Measurements from ENCODE around the gene TMEM134. TPM values are rescaled to one million over a fixed set of nuclear protein-coding genes. Genes with fewer than 3 reads are reported as not detected.
A peak's percentile ranks its signal among the peaks of the same experiment; 100 is the strongest.

TMEM134 gene
- total and polyA plus RNA-seq, 9 donors: 16.1 to 71.5 (median 45.5) TPM

DNA sequence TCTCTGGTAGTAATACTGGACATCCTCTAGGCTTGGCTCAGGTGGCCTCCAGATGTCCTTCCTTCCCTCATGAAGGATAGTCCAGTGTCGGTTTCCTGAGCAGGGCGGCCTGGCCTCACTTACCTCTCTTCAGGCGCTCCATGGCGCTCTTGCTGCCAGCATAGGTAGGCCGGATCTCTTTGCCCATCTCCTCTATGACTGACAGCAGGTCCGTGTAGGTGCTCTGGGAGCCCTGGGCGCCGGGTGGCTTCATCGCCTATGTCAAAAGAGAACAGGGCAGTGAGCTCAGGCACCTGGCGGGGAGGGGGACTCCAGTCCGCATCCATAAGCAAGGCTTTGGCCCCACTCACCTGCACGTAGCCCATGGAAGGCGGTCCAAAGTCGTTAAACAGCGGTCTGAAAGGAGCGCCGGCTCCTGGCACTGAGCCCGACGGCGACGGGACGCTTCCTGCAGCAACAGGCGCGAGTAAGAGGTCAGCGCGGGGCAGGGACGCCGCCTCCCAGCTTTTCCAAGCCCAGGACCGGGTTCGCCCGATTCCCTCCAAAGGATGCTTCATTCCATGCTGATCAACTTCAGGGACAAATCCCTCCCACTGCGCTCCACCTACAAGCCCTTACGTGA is 38.3 kb upstream of the TMEM134 start:
- no peaks in the 10 kb centered on the region for H3K9me3 ChIP-seq (replicated peaks; ENCODE audit: control insufficient read depth, low read depth, low read length)
- H3K4me1 ChIP-seq (ENCODE audit: control insufficient read depth, insufficient read depth, low read length): peaks cover 47% of the 10 kb centered on the region
- peaks cover 7% of the 10 kb centered on the region for H3K36me3 ChIP-seq (ENCODE audit: control insufficient read depth, insufficient read depth, low read length)
- 27% methylated on average over 24 of the region's 33 CpGs for WGBS (ENCODE audit: insufficient coverage)
- peak overlapping the region; percentile 73 for H3K27ac ChIP-seq (ENCODE audit: low read length)
- H3K4me3 ChIP-seq (ENCODE audit: low read length): peak overlapping the region; percentile 87
- H3K27me3 ChIP-seq (ENCODE audit: control insufficient read depth, insufficient read depth, low read length): peaks cover 31% of the 10 kb centered on the region
- DNase-seq: no peak

DNA sequence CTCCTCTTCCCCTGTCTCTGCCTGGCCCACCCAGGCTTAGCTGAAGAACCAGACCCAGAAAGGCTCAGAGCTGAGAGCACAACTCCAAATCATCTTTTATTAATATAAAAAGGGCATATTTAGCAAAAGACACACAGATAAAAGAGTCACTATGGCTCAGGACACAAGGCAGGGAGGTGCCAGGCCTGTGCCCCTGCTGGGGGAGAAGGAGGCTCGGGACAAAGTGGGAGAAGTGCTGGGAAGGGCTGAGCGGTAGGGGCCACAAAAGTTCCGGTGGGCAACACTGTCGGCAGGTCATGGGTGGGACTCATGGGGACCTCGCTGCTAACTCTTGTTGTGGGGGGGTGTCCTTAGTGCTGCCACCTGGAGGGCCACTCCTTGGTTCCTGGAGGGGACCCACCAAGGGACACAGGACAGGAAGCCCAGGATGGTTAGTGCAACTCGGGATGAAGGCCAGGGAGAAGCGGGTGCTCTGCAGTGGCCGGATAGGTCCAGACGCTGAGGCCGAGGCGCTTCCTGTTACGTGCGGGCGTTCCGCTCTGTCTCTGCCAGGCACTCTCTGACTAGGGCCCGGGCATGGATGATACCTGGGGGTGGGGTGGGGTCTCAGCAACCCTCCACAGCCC is 37.5 kb upstream of the TMEM134 start:
- Histone ChIP-seq H3K4me3 (ENCODE audit: low read length) (no peak overlapping the region), H3K27ac (ENCODE audit: low read length) (peak overlapping the region; percentile 92), H3K9me3 (replicated peaks; ENCODE audit: control insufficient read depth, low read depth, low read length) (no peaks in the 10 kb centered on the region), H3K27me3 (ENCODE audit: control insufficient read depth, insufficient read depth, low read length) (peaks cover 30% of the 10 kb centered on the region), H3K4me1 (ENCODE audit: control insufficient read depth, insufficient read depth, low read length) (peaks cover 47% of the 10 kb centered on the region), H3K36me3 (ENCODE audit: control insufficient read depth, insufficient read depth, low read length) (peaks cover 7% of the 10 kb centered on the region)
- DNase-seq: no peak
- WGBS (ENCODE audit: insufficient coverage): 80% methylated on average over 6 of the region's 16 CpGs

DNA sequence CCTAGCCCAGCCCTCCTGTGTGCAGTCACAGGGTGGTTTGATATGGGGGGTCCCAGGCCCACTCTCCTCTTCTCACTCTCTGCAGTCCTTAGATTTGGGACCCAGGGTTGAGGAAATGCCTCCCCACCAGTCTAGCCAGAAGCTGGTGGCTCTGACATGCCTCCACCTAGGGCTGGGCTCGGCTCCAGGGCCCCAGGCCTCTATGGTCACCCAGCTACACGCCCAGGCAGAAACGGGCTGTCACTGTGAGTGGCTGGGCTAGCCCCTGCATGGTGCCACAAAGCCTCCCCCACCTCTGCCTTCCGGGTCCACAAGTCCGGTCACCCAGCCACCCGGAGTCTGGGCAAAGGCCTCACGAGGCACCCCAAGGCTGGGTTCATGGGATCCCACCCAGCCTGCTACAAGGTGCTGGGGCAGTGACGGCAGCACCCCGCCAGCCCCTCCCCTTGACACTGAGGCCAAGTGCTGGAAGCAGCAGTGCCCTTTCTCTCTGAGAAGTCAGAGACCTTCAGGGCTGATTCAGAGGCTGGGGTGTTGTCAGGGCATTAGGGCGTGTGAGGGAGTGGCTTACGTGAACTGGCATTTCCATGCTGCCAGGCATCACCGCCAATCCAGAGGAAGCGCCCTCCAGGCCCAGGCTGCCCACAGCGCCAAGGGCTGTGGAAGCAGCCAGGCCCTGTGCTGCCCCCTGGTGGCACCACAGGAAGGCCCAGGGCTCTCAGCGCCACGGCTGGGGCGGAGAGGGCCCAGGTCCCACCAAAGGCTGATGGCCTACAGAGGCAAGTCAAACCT is 36.8 kb upstream of the TMEM134 start:
- Histone ChIP-seq H3K9me3 (replicated peaks; ENCODE audit: control insufficient read depth, low read depth, low read length) (no peaks in the 10 kb centered on the region), H3K27ac (ENCODE audit: low read length) (peak overlapping the region; percentile 92), H3K36me3 (ENCODE audit: control insufficient read depth, insufficient read depth, low read length) (peaks cover 11% of the 10 kb centered on the region), H3K27me3 (ENCODE audit: control insufficient read depth, insufficient read depth, low read length) (peaks cover 24% of the 10 kb centered on the region), H3K4me1 (ENCODE audit: control insufficient read depth, insufficient read depth, low read length) (peaks cover 47% of the 10 kb centered on the region), H3K4me3 (ENCODE audit: low read length) (no peak overlapping the region)
- whole genome bisulfite sequencing (ENCODE audit: insufficient coverage): 15% methylated on average over 11 of the region's 17 CpGs
- DNase-seq: peak; percentile 89

DNA sequence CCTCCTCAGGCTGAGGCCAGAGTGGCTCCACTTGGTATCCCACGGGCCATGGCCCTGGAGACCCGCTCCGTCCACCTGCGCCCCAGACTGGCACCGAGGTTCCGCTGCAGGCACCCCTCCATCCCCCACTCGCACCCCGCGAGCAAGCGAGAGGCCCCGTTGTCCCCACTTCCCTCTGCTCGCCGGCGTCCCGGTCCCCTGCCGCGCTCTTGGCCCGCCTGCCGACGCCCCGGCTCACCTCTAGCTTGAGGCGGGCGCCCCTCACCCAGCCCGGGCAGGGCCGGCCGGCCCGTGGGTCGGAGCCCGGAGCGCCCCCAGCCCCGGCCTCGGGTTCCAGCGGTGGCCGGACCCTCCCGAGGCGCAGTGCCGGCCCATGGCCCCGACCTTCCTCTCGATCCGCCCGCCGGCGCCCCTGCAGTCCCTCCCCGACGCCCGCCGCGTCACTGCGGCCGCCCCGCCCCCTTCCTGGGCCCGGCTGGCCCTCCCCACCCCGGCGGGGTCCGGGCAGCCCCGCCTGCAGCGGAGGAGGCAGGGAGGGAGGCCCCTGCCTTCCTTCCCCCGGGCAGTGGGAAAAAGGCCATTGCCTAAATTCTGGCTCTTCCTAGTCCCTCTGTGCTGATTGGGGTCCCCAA is 36.0 kb upstream of the TMEM134 start, which contains the start of gene PITPNM1:
PITPNM1 (minus strand) TSS at position 414 of the 632 bp plus-strand sequence. CDS start 1,183 bp downstream, outside the sequence.
- no peaks in the 10 kb centered on the region for H3K9me3 ChIP-seq (replicated peaks; ENCODE audit: control insufficient read depth, low read depth, low read length)
- peak within 1 kb of the TSS; percentile 61 for H3K4me3 ChIP-seq (ENCODE audit: low read length)
- H3K27me3 ChIP-seq (ENCODE audit: control insufficient read depth, insufficient read depth, low read length): peaks cover 24% of the 10 kb centered on the region
- peak within 1 kb of the TSS; percentile 92 for H3K27ac ChIP-seq (ENCODE audit: low read length)
- under 1% methylated on average over 54 of the region's 58 CpGs for WGBS (ENCODE audit: insufficient coverage)
- DNase-seq: peak; percentile 83
- peaks cover 47% of the 10 kb centered on the region for H3K4me1 ChIP-seq (ENCODE audit: control insufficient read depth, insufficient read depth, low read length)
- peaks cover 11% of the 10 kb centered on the region for H3K36me3 ChIP-seq (ENCODE audit: control insufficient read depth, insufficient read depth, low read length)

DNA sequence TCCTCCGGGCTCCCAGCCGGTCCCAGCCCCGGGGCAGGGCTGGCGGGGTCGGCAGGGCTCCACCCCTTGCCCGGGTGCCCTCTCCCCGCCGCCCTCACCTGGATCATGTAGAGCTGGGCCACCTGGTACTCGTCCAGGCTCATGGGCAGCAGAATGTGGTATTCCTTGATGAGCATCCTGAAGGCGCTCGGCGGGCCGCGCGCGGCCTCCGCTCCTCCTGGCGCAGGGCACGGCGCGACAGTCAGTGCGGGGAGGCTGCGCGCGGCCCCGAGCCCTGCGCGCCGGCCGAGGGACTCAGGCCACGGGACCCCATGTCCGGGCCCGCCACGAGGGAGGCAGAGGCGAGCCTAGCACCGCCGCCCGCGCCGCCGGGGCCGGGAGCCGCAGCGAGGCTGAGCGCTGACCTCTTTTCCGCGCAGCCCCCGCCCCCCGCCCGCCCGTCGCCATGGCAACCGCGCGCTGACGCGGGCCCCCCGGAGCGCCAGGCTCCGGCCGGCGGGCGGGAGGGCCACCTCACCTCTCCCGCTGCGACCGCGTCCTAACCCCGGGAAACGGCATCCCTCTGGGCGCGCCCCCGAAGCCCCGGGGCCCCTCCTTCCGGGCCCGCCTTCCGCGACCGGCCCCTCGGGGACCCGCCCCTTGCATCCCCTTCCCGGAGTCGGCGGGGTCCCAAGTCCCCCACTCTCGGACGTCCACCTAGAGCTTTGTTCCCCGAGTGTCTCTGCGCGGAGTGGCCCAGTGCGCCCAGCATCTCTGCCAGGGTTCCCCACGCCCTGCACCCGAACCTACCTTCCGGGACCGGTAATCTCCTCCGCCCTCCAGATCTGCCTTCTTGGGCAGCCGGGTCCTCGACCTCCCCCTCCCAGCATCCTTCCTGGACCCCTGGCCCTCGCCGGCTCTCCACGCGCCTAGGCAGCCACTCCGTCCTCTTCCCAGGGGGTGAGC is 35.2 kb upstream of the TMEM134 start:
- peak; percentile 48 for DNase-seq
- Histone ChIP-seq H3K9me3 (replicated peaks; ENCODE audit: control insufficient read depth, low read depth, low read length) (no peaks in the 10 kb centered on the region), H3K27me3 (ENCODE audit: control insufficient read depth, insufficient read depth, low read length) (peaks cover 24% of the 10 kb centered on the region), H3K4me3 (ENCODE audit: low read length) (peak overlapping the region; percentile 61), H3K36me3 (ENCODE audit: control insufficient read depth, insufficient read depth, low read length) (peaks cover 11% of the 10 kb centered on the region), H3K4me1 (ENCODE audit: control insufficient read depth, insufficient read depth, low read length) (peaks cover 47% of the 10 kb centered on the region), H3K27ac (ENCODE audit: low read length) (peak overlapping the region; percentile 62)
- WGBS (ENCODE audit: insufficient coverage): under 1% methylated on average over 100 of the region's 101 CpGs

DNA sequence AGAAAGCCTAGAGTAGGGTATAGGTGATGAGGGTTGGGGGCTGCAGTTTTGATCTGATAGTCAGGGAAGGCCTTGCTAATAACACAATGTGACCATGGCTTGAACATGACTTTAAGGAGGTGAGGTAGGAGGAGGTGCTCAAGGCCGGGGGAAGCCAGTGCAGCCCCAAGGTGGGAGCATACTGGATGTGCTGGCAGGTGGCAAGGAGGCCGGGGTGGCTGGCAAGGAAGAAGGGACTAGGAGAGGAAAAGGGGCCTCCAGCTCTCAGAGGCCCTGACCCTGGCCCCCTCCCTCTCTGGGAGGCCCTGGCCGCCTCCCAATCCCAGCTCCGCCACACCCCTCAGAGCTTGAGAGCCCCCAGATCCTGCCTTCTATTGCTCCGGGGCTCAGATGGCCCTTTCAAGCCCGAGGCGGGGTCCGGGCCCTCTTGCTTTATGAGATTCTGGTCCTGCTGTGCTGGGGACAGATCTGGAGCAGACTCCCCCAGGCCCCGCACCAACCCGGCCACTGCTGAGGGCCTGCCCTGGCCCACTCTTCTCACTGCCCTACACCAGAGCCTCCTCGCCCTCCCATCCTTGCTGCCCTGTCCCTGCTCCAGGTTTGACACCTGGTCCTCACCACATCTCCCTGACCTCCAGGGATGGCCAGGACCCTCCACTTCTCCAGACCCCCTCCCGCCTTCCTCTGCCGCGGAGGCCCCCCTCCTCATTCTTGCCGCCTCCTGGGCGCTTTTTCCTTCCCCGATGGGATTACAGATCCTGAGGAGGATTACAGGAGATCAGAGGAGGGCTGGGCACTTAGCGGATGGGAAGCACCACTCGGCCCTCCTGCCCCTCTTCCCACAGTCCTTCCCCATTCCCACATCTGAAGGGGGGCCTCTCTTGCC is 34.3 kb upstream of the TMEM134 start:
- peaks cover 24% of the 10 kb centered on the region for H3K27me3 ChIP-seq (ENCODE audit: control insufficient read depth, insufficient read depth, low read length)
- H3K4me3 ChIP-seq (ENCODE audit: low read length): peak overlapping the region; percentile 28
- H3K36me3 ChIP-seq (ENCODE audit: control insufficient read depth, insufficient read depth, low read length): peaks cover 11% of the 10 kb centered on the region
- no peak overlapping the region for H3K27ac ChIP-seq (ENCODE audit: low read length)
- no peak for DNase-seq
- peaks cover 40% of the 10 kb centered on the region for H3K4me1 ChIP-seq (ENCODE audit: control insufficient read depth, insufficient read depth, low read length)
- WGBS (ENCODE audit: insufficient coverage): 63% methylated on average over 13 of the region's 19 CpGs
- H3K9me3 ChIP-seq (replicated peaks; ENCODE audit: control insufficient read depth, low read depth, low read length): no peaks in the 10 kb centered on the region

DNA sequence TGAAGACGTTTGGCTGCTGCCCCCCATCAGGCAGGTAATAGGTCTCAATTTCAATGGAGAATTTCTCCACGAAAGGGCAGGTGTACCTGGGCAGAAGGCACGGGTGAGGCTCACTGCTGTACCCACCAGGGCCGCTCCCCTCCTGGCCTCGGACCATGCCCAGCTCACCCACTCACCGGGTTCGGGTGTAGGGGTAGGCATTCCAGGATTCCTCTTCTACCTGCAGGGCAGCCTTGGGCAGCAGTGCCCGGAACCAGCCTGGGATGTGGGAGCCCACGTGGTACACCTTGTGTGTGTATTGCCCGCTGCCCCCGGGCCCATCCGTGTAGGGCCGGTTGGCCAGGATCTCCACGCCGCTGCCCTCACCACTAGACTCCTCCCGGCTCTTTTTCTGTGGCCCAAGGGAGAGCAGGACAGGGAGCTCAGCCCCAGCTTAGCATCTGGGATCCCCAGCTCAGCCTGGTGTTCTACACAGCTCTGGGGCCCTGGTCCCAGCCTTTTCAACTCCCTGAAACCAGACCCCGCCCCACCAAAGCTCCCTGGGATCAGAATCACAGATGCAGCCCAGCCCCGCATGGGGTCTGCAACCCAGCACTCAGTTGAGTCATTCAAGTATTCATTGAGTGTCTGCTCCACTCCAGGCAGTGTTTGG is 33.4 kb upstream of the TMEM134 start:
- Histone ChIP-seq H3K36me3 (ENCODE audit: control insufficient read depth, insufficient read depth, low read length) (peaks cover 15% of the 10 kb centered on the region), H3K4me3 (ENCODE audit: low read length) (no peak overlapping the region), H3K4me1 (ENCODE audit: control insufficient read depth, insufficient read depth, low read length) (peaks cover 35% of the 10 kb centered on the region), H3K27me3 (ENCODE audit: control insufficient read depth, insufficient read depth, low read length) (peaks cover 24% of the 10 kb centered on the region), H3K9me3 (replicated peaks; ENCODE audit: control insufficient read depth, low read depth, low read length) (no peaks in the 10 kb centered on the region), H3K27ac (ENCODE audit: low read length) (no peak overlapping the region)
- no peak for DNase-seq
- WGBS (ENCODE audit: insufficient coverage): 97% methylated on average over 15 of the region's 18 CpGs

DNA sequence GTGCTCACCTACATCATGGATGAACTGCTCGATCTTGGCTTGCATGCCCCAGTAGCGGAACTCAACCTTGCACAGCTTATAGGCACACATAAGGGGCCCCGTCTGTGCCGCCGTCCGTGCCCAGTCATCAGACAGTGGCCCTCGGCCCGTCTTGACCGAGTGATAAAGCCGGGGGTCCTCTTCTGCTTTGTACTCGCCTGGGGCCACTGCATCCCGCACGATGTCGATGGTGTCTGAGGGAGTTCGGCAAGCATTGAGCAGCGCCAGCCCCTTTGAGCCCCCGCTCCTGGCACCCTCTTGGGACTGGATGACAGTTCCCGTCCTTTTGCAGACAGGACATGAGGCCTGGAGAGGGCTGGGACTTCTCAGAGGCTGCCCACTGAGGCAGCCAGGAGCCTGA is 32.8 kb upstream of the TMEM134 start:
- H3K36me3 ChIP-seq (ENCODE audit: control insufficient read depth, insufficient read depth, low read length): peaks cover 18% of the 10 kb centered on the region
- peaks cover 24% of the 10 kb centered on the region for H3K27me3 ChIP-seq (ENCODE audit: control insufficient read depth, insufficient read depth, low read length)

More for the DNA sequence above, 32.8 kb upstream of the TMEM134 start:
- 95% methylated on average over 18 of the region's 18 CpGs for WGBS (ENCODE audit: insufficient coverage)
- Histone ChIP-seq H3K9me3 (replicated peaks; ENCODE audit: control insufficient read depth, low read depth, low read length) (no peaks in the 10 kb centered on the region), H3K4me1 (ENCODE audit: control insufficient read depth, insufficient read depth, low read length) (peaks cover 31% of the 10 kb centered on the region), H3K4me3 (ENCODE audit: low read length) (no peak overlapping the region), H3K27ac (ENCODE audit: low read length) (no peak overlapping the region)
- no peak for DNase-seq
